H1 (cell line): ENCODE data around the gene LTBP3. TPM values are rescaled to one million over a fixed set of nuclear protein-coding genes. Genes with fewer than 3 reads are reported as not detected.
A peak's percentile ranks its signal among the peaks of the same experiment; 100 is the strongest.

Experiments
- CTCF ChIA-PET: fragments of 300-600 bp; sonication (Branson Sonifier 250); formaldehyde crosslinking; loops from one replicate; lab custom pipeline; 2021; ENCODE audit not compliant: partially characterized antibody; lab: Charles Lee
- POLR2A ChIA-PET: fragments of 300-600 bp; sonication (Branson Sonifier 250); formaldehyde crosslinking; loops from one replicate; lab custom pipeline; 2021; ENCODE audit warnings: inconsistent platforms; ENCODE audit not compliant: partially characterized antibody; lab: Charles Lee
- DNase-seq, 2 experiments: peaks; one replicate each; pipeline versions ENCODE4 v3.0.0 to v3.0.0-alpha.2; 2010 to 2022; ENCODE audit warnings: low spot score in 2 of 2, low read depth in 1 of 2, mixed read lengths in 1 of 2
- FAIRE-seq: peaks from 2 replicates; lab custom pipeline; 2011; peaks lifted over from hg19 to GRCh38; lab: Jason Lieb, UNC
- H2AFZ ChIP-seq: 2 replicates; pipeline ENCODE4 v1.8.1; 2012; ENCODE audit warnings: low read length, inconsistent platforms
- H2AK5ac ChIP-seq: 2 replicates; pipeline ENCODE4 v1.6.1; 2013; ENCODE audit warnings: low read depth, low read length
- H2BK120ac ChIP-seq: replicated peaks from 2 replicates; pipeline ENCODE3; 2013; ENCODE audit warnings: low read depth, low read length, inconsistent platforms
- H2BK12ac ChIP-seq: 2 replicates; pipeline ENCODE4 v1.6.1; 2013; ENCODE audit warnings: low read depth, low read length
- H2BK15ac ChIP-seq: 2 replicates; pipeline ENCODE4 v1.6.1; 2013; ENCODE audit warnings: low read length
- H2BK20ac ChIP-seq: 2 replicates; pipeline ENCODE4 v1.6.1; 2013; ENCODE audit warnings: low read length
- H2BK5ac ChIP-seq: 2 replicates; pipeline ENCODE4 v1.6.1; 2013; ENCODE audit warnings: low read depth, low read length
- H3K14ac ChIP-seq: 2 replicates; pipeline ENCODE4 v1.6.1; 2013; ENCODE audit warnings: inconsistent platforms; ENCODE audit not compliant: insufficient read length
- H3K18ac ChIP-seq: 2 replicates; pipeline ENCODE4 v1.6.1; 2013; ENCODE audit warnings: low read length; ENCODE audit errors: extremely low read depth
- H3K23ac ChIP-seq: 2 replicates; pipeline ENCODE4 v1.6.1; 2013; ENCODE audit warnings: inconsistent platforms; ENCODE audit not compliant: insufficient read length
- H3K23me2 ChIP-seq: 2 replicates; pipeline ENCODE4 v1.6.1; 2013; ENCODE audit warnings: low read depth, low read length
- H3K27ac ChIP-seq: 2 replicates; pipeline ENCODE4 v1.6.1; 2011; ENCODE audit warnings: low read depth, low read length, inconsistent platforms
- H3K27me3 ChIP-seq, 4 experiments: replicated peaks in 1 of 4; 1 replicate in 1 of 4; 2 replicates in 3 of 4; pipeline versions ENCODE4 v1.6.1 to v1.8.1; 2011 to 2013; ENCODE audit warnings: low read length in 3 of 4, mild to moderate bottlenecking in 3 of 4, inconsistent platforms in 2 of 4, mixed read lengths in 2 of 4, moderate library complexity in 1 of 4; ENCODE audit not compliant: control insufficient read depth in 3 of 4, insufficient read depth in 3 of 4; ENCODE audit errors: extremely low read depth in 1 of 4
- H3K36me3 ChIP-seq, 4 experiments: 2 replicates each; pipeline versions ENCODE4 v1.6.1 to v1.8.1; 2011 to 2013; ENCODE audit warnings: mild to moderate bottlenecking in 4 of 4, low read length in 3 of 4, moderate library complexity in 2 of 4, control low read depth in 1 of 4, inconsistent platforms in 1 of 4; ENCODE audit not compliant: insufficient read depth in 4 of 4, control insufficient read depth in 2 of 4
- H3K4ac ChIP-seq: replicated peaks from 2 replicates; pipeline ENCODE3; 2013; ENCODE audit warnings: low read length, low read depth, mixed read lengths, inconsistent platforms; ENCODE audit not compliant: insufficient read length
- H3K4me1 ChIP-seq, 4 experiments: replicated peaks in 1 of 4; 1 replicate in 1 of 4; 2 replicates in 3 of 4; pipeline versions ENCODE4 v1.6.1 to v1.8.1; 2011 to 2013; ENCODE audit warnings: low read length in 3 of 4, inconsistent platforms in 2 of 4, mixed read lengths in 1 of 4; ENCODE audit not compliant: insufficient read depth in 4 of 4, control insufficient read depth in 3 of 4
- H3K4me2 ChIP-seq, 2 experiments: 2 replicates each; pipeline versions ENCODE4 v1.6.1 to v1.8.1; 2011 to 2013; ENCODE audit warnings: low read depth in 2 of 2, low read length in 2 of 2, control low read depth in 1 of 2, inconsistent platforms in 1 of 2, mild to moderate bottlenecking in 1 of 2; ENCODE audit not compliant: insufficient read depth in 1 of 2
- H3K4me3 ChIP-seq, 4 experiments: fragments of 200-600, 300-600 bp in 1 of 4; sonication (generic), shearing (Covaris generic), sonication (Bioruptor Twin) in 1 of 4; 2 replicates each; pipeline versions ENCODE4 v1.5.1 to v1.8.1; 2011 to 2016; ENCODE audit warnings: low read length in 4 of 4, low read depth in 3 of 4, control low read depth in 2 of 4, inconsistent platforms in 2 of 4, mild to moderate bottlenecking in 2 of 4, mixed read lengths in 1 of 4, moderate library complexity in 1 of 4; ENCODE audit not compliant: insufficient read depth in 2 of 4; ENCODE audit errors: extremely low read depth in 1 of 4
- H3K56ac ChIP-seq: replicated peaks from 2 replicates; pipeline ENCODE3; 2013; ENCODE audit warnings: low read depth, mild to moderate bottlenecking, mixed read lengths, low read length, inconsistent platforms; ENCODE audit not compliant: insufficient read length
- H3K79me1 ChIP-seq: 2 replicates; pipeline ENCODE4 v1.6.1; 2013; ENCODE audit warnings: low read depth, low read length, control low read depth
- H3K79me2 ChIP-seq, 2 experiments: 2 replicates each; pipeline versions ENCODE4 v1.6.1 to v1.8.1; 2012 to 2013; ENCODE audit warnings: low read length in 2 of 2, mild to moderate bottlenecking in 2 of 2, inconsistent platforms in 1 of 2; ENCODE audit not compliant: insufficient read depth in 2 of 2, control insufficient read depth in 1 of 2
- H3K9ac ChIP-seq, 4 experiments: replicated peaks in 1 of 4; 1 replicate in 1 of 4; 2 replicates in 3 of 4; pipeline versions ENCODE4 v1.6.1 to v1.8.1; 2011 to 2013; ENCODE audit warnings: low read depth in 3 of 4, low read length in 3 of 4, control low read depth in 2 of 4, mild to moderate bottlenecking in 2 of 4, moderate library complexity in 2 of 4, inconsistent platforms in 1 of 4; ENCODE audit errors: extremely low read depth in 1 of 4
- H3K9me3 ChIP-seq, 2 experiments: 2 replicates each; pipeline versions ENCODE4 v1.6.1 to v1.8.1; 2012 to 2013; ENCODE audit warnings: mild to moderate bottlenecking in 2 of 2, moderate library complexity in 2 of 2, control low read depth in 1 of 2, inconsistent platforms in 1 of 2, low read depth in 1 of 2, low read length in 1 of 2, mixed read lengths in 1 of 2; ENCODE audit not compliant: insufficient read depth in 2 of 2
- H4K20me1 ChIP-seq, 2 experiments: replicated peaks in 1 of 2; 2 replicates each; pipeline versions ENCODE3 to v1.8.1; 2011 to 2013; ENCODE audit warnings: inconsistent platforms in 2 of 2, low read length in 2 of 2, mild to moderate bottlenecking in 1 of 2; ENCODE audit not compliant: insufficient read depth in 2 of 2, control insufficient read depth in 1 of 2
- H4K5ac ChIP-seq: 2 replicates; pipeline ENCODE4 v1.6.1; 2013; ENCODE audit warnings: low read length, low read depth, mixed read lengths, inconsistent platforms; ENCODE audit not compliant: insufficient read length
- H4K8ac ChIP-seq: 2 replicates; pipeline ENCODE4 v1.8.0; 2013; ENCODE audit warnings: mild to moderate bottlenecking, moderate library complexity, low read length, inconsistent platforms; ENCODE audit not compliant: insufficient read depth; ENCODE audit errors: extremely low read depth
- H4K91ac ChIP-seq: replicated peaks from 2 replicates; pipeline ENCODE3; 2013; ENCODE audit warnings: low read length, mixed read lengths, inconsistent platforms; ENCODE audit not compliant: insufficient read length
- BACH1 ChIP-seq: IDR thresholded peaks from 2 replicates; pipeline ENCODE4 v1.6.1; 2012; ENCODE audit warnings: low read length, improper control_type of control experiment
- CEBPB ChIP-seq: IDR thresholded peaks from 2 replicates; pipeline ENCODE4 v1.6.1; 2012; ENCODE audit warnings: low read depth, low read length
- GABPA ChIP-seq: IDR thresholded peaks from 2 replicates; pipeline ENCODE4 v1.6.1; 2011; ENCODE audit warnings: mild to moderate bottlenecking, low read length, moderate library complexity, borderline replicate concordance; ENCODE audit not compliant: insufficient read depth
- MAFK ChIP-seq: IDR thresholded peaks from 2 replicates; pipeline ENCODE4 v1.6.1; 2012; ENCODE audit warnings: low read depth, mild to moderate bottlenecking, improper control_type of control experiment, low read length
- NRF1 ChIP-seq: IDR thresholded peaks from 2 replicates; pipeline ENCODE4 v1.6.1; 2011; ENCODE audit warnings: mild to moderate bottlenecking, low read depth, low read length, improper control_type of control experiment
- WGBS, 2 experiments: shearing (Covaris generic) in 1 of 2; methylation state at CpG; one replicate each; pipeline versions ENCODE4 v1.1.6 to v1.1.7; 2013 to 2015; ENCODE audit warnings: low lambda C conversion rate in 2 of 2, mixed read lengths in 2 of 2, inconsistent platforms in 1 of 2, low coverage in 1 of 2, missing lambda C conversion rate in 1 of 2; ENCODE audit not compliant: insufficient replicate concordance in 2 of 2, insufficient coverage in 1 of 2, insufficient read length in 1 of 2; ENCODE audit errors: extremely low coverage in 1 of 2, missing lambda C conversion rate in 1 of 2; 5-methylcytosine and 5-hydroxymethylcytosine counted together
- polyA plus RNA-seq, 7 experiments: library from polyadenylated mRNA; depleted of rRNA in 3 of 7; stranded (reverse) in 5 of 7; unstranded in 2 of 7; fragments of >200 nt in 5 of 7; fragments of 200-250 nt in 2 of 7; gene quantifications; 1 replicate in 5 of 7; 2 replicates in 1 of 7; 4 replicates in 1 of 7; pipeline versions ENCODE4 v1.2.1 to v1.2.3, GENCODE V29; 2011 to 2013; ENCODE audit warnings: missing spikeins in 2 of 7, mixed read lengths in 2 of 7
- total RNA-seq: library from RNA; stranded (reverse); fragmentation: NEBNext Ultra II Directional; extraction: Animal tissue kit (Norgen Biotek cat#: 25700); gene quantifications from 2 replicates; pipeline ENCODE4 v1.2.1, GENCODE V29; 2021

The LTBP3 gene
- total and polyA plus RNA-seq, 2 of the 8 experiments (the other 6 are each of a cell fraction or from before 2014, with no cell fraction given) = 12.8 to 17.8 TPM

DNA sequence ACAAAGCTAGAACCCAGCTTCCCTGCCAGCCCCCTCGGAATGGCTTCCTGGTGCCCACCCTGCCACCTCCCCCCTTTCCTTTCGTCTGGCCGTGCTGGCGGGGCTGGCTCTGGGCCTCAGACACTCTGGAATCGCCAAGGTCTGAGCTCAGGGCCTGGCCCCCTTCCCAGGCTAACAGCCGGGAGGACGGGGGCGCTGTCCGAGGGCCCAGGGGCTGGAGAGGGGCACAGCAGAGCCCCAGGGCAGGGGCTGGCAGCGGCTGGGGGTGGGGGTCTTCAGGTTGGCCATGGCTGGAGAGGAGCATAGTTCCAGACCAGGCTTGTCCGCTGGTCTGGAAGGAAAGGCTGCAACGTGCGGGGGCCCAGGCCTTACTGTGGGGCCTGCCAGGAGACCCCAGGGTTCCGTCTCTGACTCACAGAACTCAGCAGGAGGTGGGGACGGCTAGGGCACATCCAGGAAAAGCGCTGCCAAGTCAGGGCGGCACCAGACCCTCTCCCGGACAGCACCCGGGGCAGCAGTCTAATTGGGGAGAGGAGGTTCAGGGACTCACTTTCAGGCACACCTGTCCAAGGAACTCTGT is 861 bp upstream of the LTBP3 start:
- Histone ChIP-seq H2BK12ac (peak overlapping the region; percentile 84; the same call in 1 of the 2 replicates), H3K18ac (peak overlapping the region; percentile 83; the same call in 1 of the 2 replicates), H3K4me1 (peaks cover 0 to 47% (median 36%) of the 10 kb centered on the region in 4 experiments; a peak in 6 of 7 replicates), H4K91ac (peak overlapping the region; percentile 69), H3K4me2 (peak overlapping the region; percentile 62 to 84), H3K14ac (no peak overlapping the region), H4K20me1 (no peaks in the 10 kb centered on the region), H3K4me3 (peak overlapping the region; percentile 32 to 77 (median 44); a peak in 7 of 8 replicates), H3K23me2 (peaks cover 4% of the 10 kb centered on the region; the same call in 1 of the 2 replicates), H3K79me1 (no peaks in the 10 kb centered on the region), H3K9me3 (no peaks in the 10 kb centered on the region), H3K9ac (no peak overlapping the region), H2AK5ac (peak overlapping the region; percentile 39; the same call in 1 of the 2 replicates), H2BK5ac (no peak overlapping the region; the same call in 1 of the 2 replicates), H2BK120ac (peak overlapping the region; percentile 29), H3K23ac (no peak overlapping the region), H4K5ac (no peak overlapping the region), H2BK15ac (peak overlapping the region; percentile 6; the same call in 1 of the 2 replicates), H3K27ac (no peak overlapping the region), H2BK20ac (peak overlapping the region; percentile 61; the same call in 1 of the 2 replicates), H2AFZ (peak overlapping the region; percentile 36; the same call in 1 of the 2 replicates), H4K8ac (peak overlapping the region; percentile 90), H3K4ac (no peak overlapping the region), H3K27me3 (peaks cover 0 to 30% (median 20%) of the 10 kb centered on the region in 4 experiments; a peak in 5 of 7 replicates), H3K56ac (no peak overlapping the region), H3K79me2 (no peaks in the 10 kb centered on the region), H3K36me3 (no peaks in the 10 kb centered on the region)
- ChIA-PET CTCF (interaction anchor here (0.7 to 16.3 kb wide), 9 partner anchors 13 to 480 kb away, joined by 3 to 284 read pairs (median 4); partner anchors contain the start of genes EHBP1L1, FAM89B, KCNK7 and ZNRD2), POLR2A (interaction anchor here (0.7 to 4.2 kb wide), 9 partner anchors 11 to 161 kb away, joined by 3 to 29 read pairs (median 4); partner anchors contain the start of genes FAM89B, MALAT1, RNASEH2C and SCYL1)
- DNase-seq (no peak), FAIRE-seq (no peak)
- 51% methylated on average over 17 of the region's 19 CpGs; no CpG with 5 or more reads in 1 of the 2 experiments for WGBS, 2 experiments
- TF ChIP-seq NRF1 = no peak
- TF ChIP-seq MAFK = no peak
- no peak for TF ChIP-seq BACH1
- no peak for TF ChIP-seq GABPA
- TF ChIP-seq CEBPB = no peak
